ENCODE data around the gene BCO1.

BCO1 gene

DNA sequence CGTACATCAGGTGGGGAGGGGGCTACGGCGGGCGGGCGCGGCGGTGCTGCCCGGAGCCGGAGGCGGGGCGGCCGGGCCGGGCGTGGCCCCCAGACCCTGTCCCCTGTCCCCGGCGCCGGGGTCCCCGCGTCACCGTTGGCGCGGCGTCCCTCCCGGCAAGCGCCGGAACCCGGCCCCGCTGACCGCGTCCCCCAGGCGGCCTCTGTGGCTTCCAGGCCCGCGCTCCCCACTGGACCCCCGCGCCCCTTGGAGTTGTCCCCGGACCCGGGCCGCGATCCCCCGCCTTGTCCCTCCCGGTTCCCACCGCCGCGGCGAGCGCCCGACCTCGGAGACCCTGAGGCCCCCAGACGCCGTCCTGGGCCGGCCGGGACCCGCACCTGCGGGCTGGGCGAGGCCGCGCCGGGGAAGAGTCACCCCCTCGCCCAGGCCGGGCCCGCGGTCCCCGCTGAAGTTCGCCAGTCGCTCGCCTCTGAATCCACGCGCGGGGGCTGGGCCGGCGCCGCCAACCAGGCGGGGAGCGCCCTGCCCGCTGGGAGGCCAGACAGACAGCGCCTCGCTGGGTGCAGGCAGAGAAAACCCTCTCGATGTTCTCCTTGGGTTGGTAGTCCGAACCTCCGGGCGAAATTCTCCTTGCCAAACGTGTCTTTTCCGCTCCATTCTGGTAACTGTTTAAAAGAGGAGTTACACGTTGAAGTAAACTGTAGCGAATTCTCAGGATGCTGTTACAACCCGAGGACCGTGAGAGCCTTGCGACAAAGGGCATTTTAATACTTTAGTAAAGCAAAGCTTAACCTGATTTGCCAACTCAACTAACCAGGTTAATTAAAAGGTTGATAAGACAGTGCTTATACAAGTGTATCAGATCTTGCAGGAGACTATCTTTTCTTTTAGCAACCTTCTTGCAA, 77.0 kb downstream of the BCO1 start:
- DNase-seq (ENCODE audit: low read depth in 1 of 2, low spot score in 1 of 2): peak in 1 of 2 donors; percentile 37

DNA sequence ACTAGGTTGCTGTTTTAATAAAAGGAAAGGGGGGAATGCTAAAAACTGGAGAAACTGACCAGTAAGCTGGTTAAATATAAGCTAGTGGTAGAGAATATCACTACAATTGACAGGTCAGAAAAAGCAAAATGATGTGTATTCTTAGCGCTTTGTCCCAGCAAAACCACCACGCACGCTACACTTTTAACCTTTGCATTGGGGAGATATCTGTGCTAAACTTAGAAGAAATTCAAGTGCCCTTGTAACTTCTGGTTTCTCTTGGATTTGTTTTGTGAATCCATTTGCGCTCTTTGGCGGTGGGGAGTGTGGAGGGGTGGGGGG, 77.6 kb downstream of the BCO1 start:
- DNase-seq (ENCODE audit: low read depth in 1 of 2, low spot score in 1 of 2): no peak

DNA sequence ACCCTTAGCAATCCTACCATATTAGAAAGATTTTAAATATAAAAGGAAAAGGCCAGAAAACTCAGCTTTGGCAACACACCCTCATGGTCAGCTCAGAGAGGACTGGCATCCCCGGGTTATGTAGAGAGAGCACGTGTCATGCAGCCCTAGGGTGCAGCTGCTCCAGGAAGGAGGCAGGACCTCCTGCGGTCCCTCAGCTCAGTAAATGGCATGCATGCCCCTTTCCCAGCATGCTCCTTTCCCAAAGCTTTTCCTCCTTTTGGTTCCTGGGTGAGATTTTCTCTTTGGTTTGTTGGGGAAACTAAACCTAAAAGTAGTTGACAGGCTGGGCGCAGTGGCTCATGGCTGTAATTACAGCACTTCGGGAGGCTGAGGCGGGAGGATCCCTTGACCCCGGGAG, 80.2 kb downstream of the BCO1 start:
- DNase-seq (ENCODE audit: low read depth in 1 of 2, low spot score in 1 of 2): no peak

DNA sequence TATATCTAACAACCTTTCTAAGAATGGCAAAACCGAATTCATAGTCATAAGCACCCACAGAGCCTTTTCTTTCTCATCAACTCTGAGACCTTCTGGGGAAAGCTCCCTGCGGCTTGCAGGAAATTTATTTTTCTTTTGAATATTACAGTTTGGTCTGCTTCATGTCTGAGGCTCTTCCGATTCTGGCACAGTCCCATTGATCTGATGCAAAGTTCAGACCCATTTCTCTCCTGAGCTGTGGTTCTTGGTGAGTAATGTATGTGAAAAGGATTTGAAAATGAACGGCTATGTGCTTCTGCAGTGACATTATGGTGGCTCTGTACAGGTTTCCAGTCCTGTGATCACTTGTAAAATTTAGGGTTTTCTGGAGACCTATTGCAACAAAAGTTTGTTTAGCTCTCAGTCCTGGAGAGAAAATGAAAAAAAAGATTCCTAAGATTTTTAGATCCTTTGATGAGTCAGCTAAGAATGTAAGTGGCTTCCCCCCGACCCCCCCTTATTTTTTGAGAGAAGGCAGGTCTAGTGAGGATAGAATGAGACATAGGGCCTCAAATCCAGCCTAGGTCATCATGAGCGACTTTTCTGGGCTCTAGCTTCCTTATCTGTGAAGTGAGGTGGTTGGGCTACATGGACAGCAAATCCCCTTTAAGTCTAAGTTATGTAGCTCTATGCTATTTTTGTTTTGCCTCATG, 80.9 kb downstream of the BCO1 start:
- DNase-seq (ENCODE audit: low read depth in 1 of 2, low spot score in 1 of 2): no peak

DNA sequence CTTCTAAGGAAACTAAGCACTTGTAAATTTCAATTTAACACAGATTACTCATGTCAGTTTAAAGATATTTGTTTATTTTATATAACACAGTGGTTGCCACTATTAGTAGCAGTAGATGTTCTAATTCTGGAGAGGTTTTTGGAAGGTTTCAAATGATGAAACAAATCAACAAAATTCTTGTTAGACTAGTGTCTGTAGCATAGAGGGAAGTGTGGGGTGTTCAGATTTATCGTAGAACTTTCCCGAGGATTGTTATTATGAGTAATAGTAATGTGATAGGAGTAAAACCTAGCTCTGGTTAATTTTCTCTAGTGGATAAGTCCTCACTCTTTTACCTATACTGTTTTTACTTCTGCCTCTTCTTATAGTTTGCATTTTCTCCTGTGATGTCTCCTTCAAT, 82.5 kb downstream of the BCO1 start:
- DNase-seq (ENCODE audit: low read depth in 1 of 2, low spot score in 1 of 2): no peak

DNA sequence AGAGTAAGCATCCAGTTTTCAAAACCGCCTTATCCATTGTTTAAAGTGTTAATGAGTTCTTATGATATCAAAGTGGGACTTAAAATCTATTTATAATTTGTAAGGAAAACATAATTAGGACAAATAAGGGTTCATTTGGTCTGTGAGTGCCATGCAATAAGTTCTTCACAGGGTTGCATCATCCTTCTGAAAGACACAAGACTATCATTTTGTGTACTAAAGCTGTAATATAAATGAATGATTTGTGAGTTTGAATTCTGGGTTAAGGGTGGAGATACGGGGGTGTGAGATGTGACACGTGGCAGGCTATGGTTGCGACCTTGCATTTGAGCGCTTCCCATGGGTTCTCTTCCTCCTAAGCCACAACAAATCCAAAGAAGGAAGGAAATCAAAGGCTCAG, 83.0 kb downstream of the BCO1 start:
- no peak for DNase-seq (ENCODE audit: low read depth in 1 of 2, low spot score in 1 of 2)

DNA sequence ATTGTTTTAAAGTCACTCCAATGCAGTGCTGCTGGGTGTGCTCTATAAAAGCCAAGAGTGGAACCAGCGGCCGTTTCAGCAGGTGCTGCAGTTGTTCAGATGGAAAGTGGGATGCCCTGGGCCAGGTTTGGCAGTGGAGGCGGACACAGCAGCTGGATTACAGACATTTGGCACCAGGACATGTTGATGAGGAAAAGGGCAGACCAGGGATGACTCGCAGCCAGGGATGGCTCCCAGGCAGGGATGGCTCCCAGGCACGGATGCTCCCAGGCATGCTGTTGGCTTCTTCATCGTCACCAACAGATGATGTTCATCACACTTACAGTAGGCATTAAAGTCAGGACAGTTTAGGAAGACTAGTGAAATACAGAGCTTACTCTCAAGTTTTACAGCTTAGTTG, 86.3 kb downstream of the BCO1 start:
- DNase-seq (ENCODE audit: low read depth in 1 of 2, low spot score in 1 of 2): no peak

DNA sequence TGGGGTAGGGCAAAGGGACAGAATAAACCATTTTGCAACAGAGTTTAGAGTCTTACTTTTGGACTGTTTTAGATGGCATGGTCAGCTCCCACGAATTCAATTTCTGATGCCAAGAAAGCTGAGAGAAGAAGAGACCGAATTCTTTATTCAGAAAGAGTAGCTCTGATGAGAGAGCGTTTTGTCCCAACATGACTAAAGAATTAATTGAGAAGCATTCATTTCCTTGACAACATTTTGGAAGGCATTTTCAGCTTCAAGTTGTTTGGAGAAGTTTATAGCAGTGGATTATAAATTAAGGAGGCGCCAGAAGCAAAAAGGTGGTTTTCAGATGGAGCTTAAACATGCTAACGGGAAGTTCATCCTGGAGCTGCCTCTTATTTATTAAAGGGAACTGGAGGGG, 88.5 kb downstream of the BCO1 start:
- no peak for DNase-seq (ENCODE audit: low read depth in 1 of 2, low spot score in 1 of 2)

DNA sequence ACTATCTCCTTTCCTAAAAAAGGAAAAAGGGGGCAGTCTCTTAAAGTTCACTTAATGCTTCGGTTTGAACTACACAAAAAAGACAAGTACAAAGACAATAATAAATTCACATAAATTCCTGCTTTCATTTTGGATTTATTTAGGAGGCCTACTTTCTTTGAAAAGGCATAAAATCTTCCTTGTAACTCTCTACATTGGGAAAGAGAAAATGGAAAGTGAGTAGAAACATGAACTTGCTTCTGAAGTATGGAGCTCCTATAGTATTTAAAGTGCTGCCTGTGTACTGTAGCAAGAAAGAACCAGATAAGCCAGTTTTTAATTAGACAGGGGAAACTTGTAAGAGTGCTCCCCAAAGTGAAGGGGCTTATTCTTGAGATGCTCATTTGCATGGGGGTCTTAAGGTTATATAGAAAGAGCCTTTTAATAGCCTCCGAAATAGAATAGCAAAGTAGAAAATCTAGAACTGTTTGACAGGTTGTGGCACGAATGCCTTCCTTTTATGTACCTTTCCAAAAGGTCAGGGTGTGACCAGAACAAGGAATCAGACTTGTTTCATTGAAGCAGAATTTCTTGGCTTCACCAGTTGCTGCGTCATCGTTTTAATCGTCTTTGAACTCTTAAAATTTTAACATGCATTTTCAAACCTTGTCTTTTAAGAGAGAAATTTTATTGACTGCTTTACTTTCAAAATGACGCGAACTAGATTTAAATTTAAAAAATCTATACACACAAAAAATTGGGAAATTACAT, 89.1 kb downstream of the BCO1 start:
- no peak for DNase-seq (ENCODE audit: low read depth in 1 of 2, low spot score in 1 of 2)

DNA sequence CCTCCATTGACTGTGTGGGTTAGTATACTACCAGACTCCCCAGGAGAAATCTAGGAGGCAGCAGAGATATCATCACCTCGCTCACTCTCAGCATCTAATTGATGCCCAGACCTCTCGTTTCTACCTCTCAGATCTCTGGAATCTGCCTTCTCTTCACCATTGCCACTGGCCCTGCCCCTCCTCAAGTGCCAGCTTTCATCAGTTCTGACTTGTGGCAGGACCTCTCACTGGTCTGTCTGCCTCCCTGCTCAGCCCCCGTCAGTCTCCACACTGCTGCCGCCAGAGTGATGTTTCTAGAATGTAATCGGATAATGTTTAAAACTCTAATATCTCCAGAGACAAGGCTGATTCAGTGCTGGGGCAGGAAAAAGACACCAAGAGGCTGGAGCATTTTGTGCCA, 91.5 kb downstream of the BCO1 start:
- no peak for DNase-seq (ENCODE audit: low read depth in 1 of 2, low spot score in 1 of 2)

DNA sequence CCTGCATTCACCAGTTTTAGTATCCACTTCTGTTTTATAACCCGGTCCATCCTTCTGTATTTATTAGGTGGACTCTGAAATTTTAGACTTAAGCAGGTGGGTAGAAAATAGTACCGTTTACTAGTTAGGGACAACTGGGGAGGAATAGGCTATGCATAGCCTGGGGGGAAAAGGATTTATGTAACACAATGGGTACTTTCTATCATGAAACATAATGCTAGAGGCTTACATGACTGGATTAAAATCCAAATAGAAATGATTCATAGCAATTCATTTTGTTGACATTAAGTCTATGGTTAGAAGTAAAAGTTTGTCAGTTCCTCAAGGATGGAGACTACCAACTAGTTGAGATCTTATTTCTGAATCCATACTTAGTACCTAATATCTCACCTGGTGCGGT, 94.9 kb downstream of the BCO1 start:
- DNase-seq (ENCODE audit: low read depth in 1 of 2, low spot score in 1 of 2): no peak

DNA sequence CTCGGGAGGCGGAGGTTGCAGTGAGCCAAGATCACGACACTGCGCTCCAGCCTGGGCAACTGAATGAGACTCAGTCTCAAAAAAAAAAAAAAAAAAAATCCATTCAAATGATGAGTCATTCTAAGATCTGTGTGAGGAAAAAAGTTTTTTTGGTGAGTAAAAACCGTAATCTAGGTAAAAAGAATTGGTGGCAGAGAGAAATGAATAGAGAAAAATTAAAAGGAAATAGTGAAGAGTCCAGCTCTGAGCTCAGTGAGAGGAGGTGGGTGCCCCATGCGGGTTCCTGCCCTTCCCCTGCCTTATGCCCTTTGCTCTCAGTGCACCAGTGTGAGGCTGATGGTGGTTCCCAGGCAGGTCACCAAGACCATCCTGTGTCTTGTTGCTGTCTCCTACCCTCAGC, 97.2 kb downstream of the BCO1 start:
- DNase-seq (ENCODE audit: low read depth in 1 of 2, low spot score in 1 of 2): no peak

DNA sequence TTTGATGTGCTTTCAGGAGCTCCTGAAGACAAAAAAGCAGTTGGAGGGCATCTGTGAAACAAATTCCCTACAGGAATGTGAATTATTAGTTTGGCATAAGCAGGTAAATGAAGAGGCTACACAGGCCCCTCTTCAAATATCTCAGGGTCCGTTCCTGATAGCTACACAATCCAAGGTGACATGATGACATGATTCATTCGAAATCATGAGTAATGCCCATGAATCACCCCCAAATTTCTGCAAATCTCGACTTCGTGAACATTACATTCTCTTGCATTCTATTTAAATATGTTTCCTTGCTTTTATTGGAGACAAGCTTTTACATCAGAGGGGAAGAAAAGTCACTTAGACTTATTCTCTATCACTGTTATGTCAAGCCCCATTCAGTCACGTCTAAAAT, 98.6 kb downstream of the BCO1 start:
- DNase-seq (ENCODE audit: low read depth in 1 of 2, low spot score in 1 of 2): no peak

All from stimulated activated CD4-positive, alpha-beta T cell treated with anti-CD3 and anti-CD28 coated beads, Interleukin-15, amount 100 ng/mL, for 1 hour (primary cell).